ENCODE results near the gene NBEA. TPM values are rescaled to one million over a fixed set of nuclear protein-coding genes. Genes with fewer than 3 reads are reported as not detected.
"Not testable (repeated sequence)": the region's sequence is repeated elsewhere in the genome, so short reads cannot be mapped to it uniquely, and the experiment has no call there.

NBEA gene
- total and polyA plus RNA-seq, 11 donors, result 5.0 to 39.2 (median 23.2) TPM

DNA sequence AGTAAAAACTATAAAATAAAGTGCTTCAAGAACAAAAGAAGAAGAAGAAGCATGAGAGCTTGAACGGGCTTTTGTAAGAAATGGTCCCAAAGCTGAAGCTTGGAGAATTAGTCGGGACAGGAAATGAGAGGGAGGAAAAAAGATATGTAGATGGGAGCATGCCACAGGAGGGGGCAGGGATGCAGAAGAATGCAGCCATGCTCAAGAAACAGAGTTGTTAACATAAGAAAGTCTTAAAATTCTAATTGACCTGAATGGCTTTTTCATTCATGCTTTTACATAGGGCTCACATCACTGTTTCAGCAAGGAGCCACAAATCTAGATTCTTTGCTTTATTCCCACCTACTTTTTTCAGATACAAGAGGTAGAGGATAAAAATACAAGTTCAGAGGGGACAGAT lies 27.7 kb upstream of the NBEA start:
- TF ChIP-seq POLR2A (IDR thresholded peaks at IDR 0.05) (no peak), CTCF (IDR thresholded peaks at IDR 0.05) (no peak)
- no peak for DNase-seq
- Histone ChIP-seq H3K4me3 (no peak overlapping the region), H3K4me1 (no peaks in the 10 kb centered on the region), H3K9me3 (no peaks in the 10 kb centered on the region), H3K27ac (no peak overlapping the region), H3K36me3 (no peaks in the 10 kb centered on the region), H3K27me3 (no peaks in the 10 kb centered on the region)
- no peak for ATAC-seq
- intact Hi-C loops (cut with DNase I), result no loop called here
- WGBS, 4 donors, result 5 to 11% (median 11%) methylated on average over 2 of the region's 2 CpGs

GRCh38 chr13:34926508-34926907 lies 15.6 kb upstream of the NBEA start:
- 75 to 79% (median 78%) methylated on average over 1 of the region's 1 CpG for WGBS, 4 donors
- Histone ChIP-seq H3K4me1 (no peaks in the 10 kb centered on the region), H3K27ac (no peak overlapping the region), H3K27me3 (no peaks in the 10 kb centered on the region), H3K9me3 (no peaks in the 10 kb centered on the region), H3K4me3 (no peak overlapping the region), H3K36me3 (no peaks in the 10 kb centered on the region)
- ATAC-seq (no peak), DNase-seq (no peak)
- TF ChIP-seq CTCF (IDR thresholded peaks at IDR 0.05) (no peak), POLR2A (IDR thresholded peaks at IDR 0.05) (no peak)
- intact Hi-C loops (cut with DNase I), result no loop called here

DNA sequence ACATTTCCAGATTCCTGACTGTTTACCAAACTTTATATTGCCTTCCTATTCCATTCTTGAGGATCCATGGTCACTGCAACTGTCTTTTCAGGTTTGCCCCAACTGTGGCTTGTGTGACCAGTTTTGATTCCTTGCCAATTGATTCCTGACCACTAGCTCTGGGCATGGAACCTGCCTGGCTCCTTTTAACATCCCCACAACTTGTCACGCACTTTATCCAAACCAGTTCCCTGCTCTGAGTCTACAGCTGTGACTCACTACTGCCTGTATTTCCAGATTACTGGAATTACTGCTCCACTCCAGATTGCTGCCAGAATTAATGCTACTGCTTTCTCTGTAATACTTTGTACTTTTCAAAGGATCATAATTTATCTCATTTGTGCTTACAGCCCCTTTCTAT lies 13.4 kb upstream of the NBEA start:
- H3K4me3 ChIP-seq; DNase-seq; intact Hi-C loops (cut with DNase I); H3K36me3 ChIP-seq; ATAC-seq; H3K27me3 ChIP-seq; H3K9me3 ChIP-seq; H3K27ac ChIP-seq; H3K4me1 ChIP-seq: not testable (repeated sequence)
- WGBS, 4 donors, result 73 to 95% (median 85%) methylated on average over 1 of the region's 1 CpG

- DNase-seq, result no peak
- no peak for ATAC-seq
- 70 to 78% (median 74%) methylated on average over 6 of the region's 6 CpGs for WGBS, 4 donors
- no peaks in the 10 kb centered on the region for H3K4me1 ChIP-seq
- intact Hi-C loops (cut with DNase I), result no loop called here
- H3K4me3 ChIP-seq, result no peak overlapping the region
- no peaks in the 10 kb centered on the region for H3K9me3 ChIP-seq
- TF ChIP-seq CTCF (IDR thresholded peaks at IDR 0.05) (no peak), POLR2A (IDR thresholded peaks at IDR 0.05) (no peak)
- H3K36me3 ChIP-seq, result no peaks in the 10 kb centered on the region
- H3K27ac ChIP-seq, result no peak overlapping the region
- no peaks in the 10 kb centered on the region for H3K27me3 ChIP-seq
Measured at GRCh38 chr13:34931572-34931971, 10.5 kb upstream of the NBEA start.

GRCh38 chr13:34933349-34933748 lies 8.7 kb upstream of the NBEA start:
- Histone ChIP-seq H3K4me3 (no peak overlapping the region), H3K4me1 (no peaks in the 10 kb centered on the region), H3K27me3 (no peaks in the 10 kb centered on the region), H3K27ac (no peak overlapping the region), H3K36me3 (no peaks in the 10 kb centered on the region), H3K9me3 (no peaks in the 10 kb centered on the region)
- TF ChIP-seq POLR2A (IDR thresholded peaks at IDR 0.05), result no peak
- no peak for TF ChIP-seq CTCF (IDR thresholded peaks at IDR 0.05)
- intact Hi-C loops (cut with DNase I), result no loop called here
- DNase-seq (no peak), ATAC-seq (no peak)

All from heart left ventricle (tissue), 16 donors.